OCI-LY1 (cell line): Measurements from ENCODE around the gene HMG20A.

Experiments
- EZH2 ChIP-seq: fragments of 200-600 bp; sonication (generic), shearing (Covaris generic); IDR thresholded peaks from 2 replicates; pipeline ENCODE4 v1.8.0; 2017; ENCODE audit warnings: borderline replicate concordance, mixed run types, mild to moderate bottlenecking, antibody characterized with exemption, low read length, moderate library complexity, mixed read lengths
- TF ChIP-seq, protein P1 (sequence below): fragments of 200-600 bp; sonication (generic), shearing (Covaris generic); IDR thresholded peaks from 2 replicates; pipeline ENCODE4 v1.5.1; 2017; ENCODE audit warnings: mild to moderate bottlenecking, antibody characterized with exemption, low read length, moderate library complexity, mixed read lengths

DNA sequence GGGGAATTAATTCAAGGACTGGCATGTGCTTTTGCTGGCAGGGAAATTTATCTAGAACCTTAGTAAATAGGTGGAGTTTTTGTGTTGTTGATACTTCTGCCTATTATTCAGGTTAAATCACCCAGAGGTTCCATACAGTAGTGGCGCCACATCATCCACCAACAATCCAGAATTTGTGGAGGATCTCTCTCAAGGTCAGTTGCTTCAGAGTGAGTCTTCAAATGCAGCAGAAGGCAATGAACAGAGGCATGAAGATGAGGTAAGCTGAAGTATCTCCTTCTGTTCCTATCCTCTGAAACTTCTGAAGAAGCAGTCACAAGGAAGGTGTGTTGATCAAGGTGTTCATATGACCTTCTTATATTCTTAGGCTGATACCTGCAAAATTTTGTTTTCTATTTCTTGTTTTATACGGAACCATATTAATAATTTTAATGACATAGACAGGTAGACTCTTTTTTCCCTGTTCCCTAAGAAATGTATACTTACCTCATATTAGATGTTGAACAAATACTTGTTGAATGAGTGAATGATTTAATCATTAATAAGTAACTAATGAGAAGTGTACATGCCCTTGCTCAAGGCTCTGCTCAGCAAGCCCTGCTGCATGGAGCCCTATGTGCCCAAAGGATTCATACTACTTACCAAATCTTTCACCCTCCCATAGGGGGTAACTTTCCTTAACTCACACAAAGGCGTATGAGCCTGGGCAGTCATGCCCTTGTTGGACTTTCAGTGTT lies 43.6 kb downstream of the HMG20A start:
- TF ChIP-seq, protein P1, sequence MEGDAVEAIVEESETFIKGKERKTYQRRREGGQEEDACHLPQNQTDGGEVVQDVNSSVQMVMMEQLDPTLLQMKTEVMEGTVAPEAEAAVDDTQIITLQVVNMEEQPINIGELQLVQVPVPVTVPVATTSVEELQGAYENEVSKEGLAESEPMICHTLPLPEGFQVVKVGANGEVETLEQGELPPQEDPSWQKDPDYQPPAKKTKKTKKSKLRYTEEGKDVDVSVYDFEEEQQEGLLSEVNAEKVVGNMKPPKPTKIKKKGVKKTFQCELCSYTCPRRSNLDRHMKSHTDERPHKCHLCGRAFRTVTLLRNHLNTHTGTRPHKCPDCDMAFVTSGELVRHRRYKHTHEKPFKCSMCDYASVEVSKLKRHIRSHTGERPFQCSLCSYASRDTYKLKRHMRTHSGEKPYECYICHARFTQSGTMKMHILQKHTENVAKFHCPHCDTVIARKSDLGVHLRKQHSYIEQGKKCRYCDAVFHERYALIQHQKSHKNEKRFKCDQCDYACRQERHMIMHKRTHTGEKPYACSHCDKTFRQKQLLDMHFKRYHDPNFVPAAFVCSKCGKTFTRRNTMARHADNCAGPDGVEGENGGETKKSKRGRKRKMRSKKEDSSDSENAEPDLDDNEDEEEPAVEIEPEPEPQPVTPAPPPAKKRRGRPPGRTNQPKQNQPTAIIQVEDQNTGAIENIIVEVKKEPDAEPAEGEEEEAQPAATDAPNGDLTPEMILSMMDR, result no peak
- no peak for TF ChIP-seq EZH2
